Spleen (tissue), 7 donors: ENCODE measurements around the gene C2CD4B.

Source experiments
- CTCF ChIP-seq, 11 experiments: fragments of 200-600 bp in 7 of 11; fragments of 450-650 bp in 4 of 11; sonication (generic) in 4 of 11; IDR thresholded peaks in 8 of 11; conservative IDR thresholded peaks in 3 of 11; 1 replicate in 7 of 11; 2 replicates in 4 of 11; pipeline versions ENCODE4 v1.4.0 to v1.8.0; 2016 to 2021; ENCODE audit warnings: antibody characterized with exemption in 11 of 11, inconsistent platforms in 4 of 11, mild to moderate bottlenecking in 1 of 11
- POLR2AphosphoS5 ChIP-seq, 3 donors: sonication (generic); formaldehyde crosslinking; IDR thresholded peaks; one replicate each; pipeline ENCODE4 v1.5.1; 2017; ENCODE audit warnings: antibody characterized with exemption in 3 of 3
- donor health status: DM: no; HTN: no; CAD: no; lungs with moderate emphysema.
- donor health status: DM: no; HTN: no; CAD: no.
- donor health status: DM: no; HTN: no; CAD: no.

GRCh38 chr15:62119874-62120273, 45.2 kb downstream of the C2CD4B start:
- TF ChIP-seq CTCF (IDR thresholded peaks at IDR 0.05 in 8 of 11, conservative IDR thresholded peaks at IDR 0.05 in 3 of 11): no peak
- TF ChIP-seq POLR2AphosphoS5 (IDR thresholded peaks at IDR 0.05): no peak
